Measurements from ENCODE around the gene GSG1. TPM values are rescaled to one million over a fixed set of nuclear protein-coding genes. Genes with fewer than 3 reads are reported as not detected.

Gene GSG1
- total and polyA plus RNA-seq, 2 experiments from 2014 or later: 0.86 to 2.0 TPM

Other genes starting within 250 kb of the GSG1 start
- gene GPRC5A, start 212.1 kb downstream of the GSG1 start, total RNA-seq (2014; rRNA removed; shearing (Covaris generic)): 32.9 and 37.8 TPM in 2 replicates
- gene GPRC5A, start 212.1 kb downstream of the GSG1 start, polyA plus RNA-seq (2016; fragmentation: Nextera tagmentation; extraction: Ambion mirVana): 84.8 and 85.9 TPM in 2 replicates
- gene GPRC5D, start 151.5 kb downstream of the GSG1 start, total RNA-seq (2014; rRNA removed; shearing (Covaris generic)): not detected in 2 replicates
- gene GPRC5D, start 151.5 kb downstream of the GSG1 start, polyA plus RNA-seq (2016; fragmentation: Nextera tagmentation; extraction: Ambion mirVana): not detected in 2 replicates
- 14.5 and 17.4 TPM in 2 replicates for gene HEBP1, start 103.4 kb downstream of the GSG1 start, total RNA-seq (2014; rRNA removed; shearing (Covaris generic))
- 83.0 and 92.9 TPM in 2 replicates for gene HEBP1, start 103.4 kb downstream of the GSG1 start, polyA plus RNA-seq (2016; fragmentation: Nextera tagmentation; extraction: Ambion mirVana)
- gene FAM234B, start 59.3 kb downstream of the GSG1 start, total RNA-seq (2014; rRNA removed; shearing (Covaris generic)): 5.0 and 6.4 TPM in 2 replicates
- gene FAM234B, start 59.3 kb downstream of the GSG1 start, polyA plus RNA-seq (2016; fragmentation: Nextera tagmentation; extraction: Ambion mirVana): 5.1 and 5.6 TPM in 2 replicates
- gene EMP1, start 93.1 kb upstream of the GSG1 start, total RNA-seq (2014; rRNA removed; shearing (Covaris generic)): 631 and 744 TPM in 2 replicates
- 496 and 518 TPM in 2 replicates for gene EMP1, start 93.1 kb upstream of the GSG1 start, polyA plus RNA-seq (2016; fragmentation: Nextera tagmentation; extraction: Ambion mirVana)

All from GM23248 (cell line).